Measurements from ENCODE around the gene ZNF394.
"Not testable (repeated sequence)": the region's sequence is repeated elsewhere in the genome, so short reads cannot be mapped to it uniquely, and the experiment has no call there.

Gene ZNF394

GRCh38 chr7:99499721-99500636 lies at the start of gene ZNF394:
ZNF394 (minus strand) TSS chr7:99500281; CDS start chr7:99500093, 188 bp downstream.
- DNase-seq (ENCODE audit: low read depth in 3 of 3) = peak; percentile 76 to 84 (median 78)

DNA sequence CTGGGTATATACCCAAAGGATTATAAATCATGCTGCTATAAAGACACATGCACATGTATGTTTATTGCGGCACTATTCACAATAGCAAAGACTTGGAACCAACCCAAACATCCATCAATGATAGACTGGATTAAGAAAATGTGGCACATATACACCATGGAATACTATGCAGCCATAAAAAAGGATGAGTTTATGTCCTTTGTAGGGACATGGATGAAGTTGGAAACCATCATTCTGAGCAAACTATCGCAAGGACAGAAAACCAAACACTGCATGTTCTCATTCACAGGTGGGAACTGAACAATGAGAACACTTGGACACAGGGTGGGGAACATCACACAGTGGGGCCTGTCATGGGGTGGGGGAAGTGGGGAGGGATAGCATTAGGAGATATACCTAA lies 49.5 kb upstream of the ZNF394 start:
- DNase-seq (ENCODE audit: low read depth in 3 of 3) = not testable (repeated sequence)

- not testable (repeated sequence) for DNase-seq (ENCODE audit: low read depth in 3 of 3)
These were observed 45.2 kb upstream of the ZNF394 start for GRCh38 chr7:99545308-99545707.

GRCh38 chr7:99543916-99544315 lies 43.8 kb upstream of the ZNF394 start:
- no peak for DNase-seq (ENCODE audit: low read depth in 3 of 3)

- no peak for DNase-seq (ENCODE audit: low read depth in 3 of 3)
These were observed 43.1 kb upstream of the ZNF394 start for GRCh38 chr7:99543081-99543671.

GRCh38 chr7:99541212-99541611 lies 41.1 kb upstream of the ZNF394 start:
- DNase-seq (ENCODE audit: low read depth in 3 of 3) = no peak

DNA sequence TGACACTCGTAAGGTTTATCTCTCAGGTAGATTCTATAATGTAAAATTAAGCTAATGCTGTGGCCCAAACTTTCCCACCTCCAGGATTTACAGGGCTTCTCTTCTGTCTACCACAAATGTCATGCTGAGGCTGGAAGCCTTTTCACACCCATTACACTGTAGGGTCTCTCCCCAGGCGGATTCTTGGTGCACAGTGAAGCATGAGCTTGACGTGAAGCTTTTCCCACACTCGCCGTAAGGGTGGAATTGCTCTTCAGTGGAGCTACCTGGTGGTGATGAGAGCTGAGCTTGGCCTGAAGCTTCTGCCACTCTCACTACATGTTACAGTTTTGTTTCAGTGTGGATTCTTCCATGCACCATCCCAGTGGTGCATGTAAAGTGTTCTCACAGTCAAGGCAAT lies 40.5 kb upstream of the ZNF394 start:
- DNase-seq (ENCODE audit: low read depth in 3 of 3) = no peak

DNA sequence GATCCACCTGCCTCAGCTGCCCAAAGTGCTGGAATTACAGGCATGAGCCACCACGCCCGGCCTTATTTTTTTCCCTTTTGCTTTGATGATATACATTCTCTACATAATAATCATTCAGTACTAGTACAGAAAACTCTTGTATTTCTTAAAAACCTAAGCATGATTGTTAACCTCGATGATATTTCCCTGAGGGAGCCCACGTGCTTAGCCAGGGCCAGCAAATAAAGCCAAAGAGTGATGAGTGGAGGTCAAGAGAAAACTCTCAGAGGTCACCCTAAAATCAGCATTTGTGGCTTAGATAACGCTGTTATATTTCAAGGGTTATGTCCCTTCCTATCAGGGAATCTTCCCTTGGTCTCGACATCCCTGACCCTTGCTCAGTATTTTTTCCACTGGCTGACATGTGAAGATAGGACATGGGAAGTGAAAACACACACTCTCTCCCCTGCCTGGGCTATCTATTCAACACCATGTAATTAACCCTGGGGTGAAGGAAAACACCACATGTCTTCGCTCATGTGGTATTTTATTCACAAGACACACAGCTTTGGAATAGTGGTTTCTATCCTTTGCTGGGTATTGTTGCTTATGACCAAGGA lies 39.2 kb upstream of the ZNF394 start:
- no peak for DNase-seq (ENCODE audit: low read depth in 3 of 3)

- no peak for DNase-seq (ENCODE audit: low read depth in 3 of 3)
These were observed 35.6 kb upstream of the ZNF394 start for GRCh38 chr7:99535667-99536066.

DNA sequence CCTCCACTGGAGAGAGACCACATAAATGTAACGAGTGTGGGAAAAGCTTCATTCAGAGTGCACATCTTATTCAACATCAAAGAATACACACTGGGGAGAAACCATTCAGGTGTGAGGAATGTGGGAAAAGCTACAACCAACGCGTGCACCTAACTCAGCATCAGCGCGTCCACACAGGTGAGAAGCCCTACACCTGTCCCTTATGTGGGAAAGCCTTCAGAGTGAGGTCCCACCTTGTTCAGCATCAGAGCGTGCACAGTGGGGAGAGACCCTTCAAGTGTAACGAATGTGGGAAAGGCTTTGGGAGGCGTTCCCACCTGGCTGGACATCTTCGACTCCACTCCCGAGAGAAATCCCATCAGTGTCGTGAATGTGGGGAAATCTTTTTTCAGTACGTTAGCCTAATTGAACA lies 31.3 kb upstream of the ZNF394 start:
- DNase-seq (ENCODE audit: low read depth in 3 of 3) = no peak

DNA sequence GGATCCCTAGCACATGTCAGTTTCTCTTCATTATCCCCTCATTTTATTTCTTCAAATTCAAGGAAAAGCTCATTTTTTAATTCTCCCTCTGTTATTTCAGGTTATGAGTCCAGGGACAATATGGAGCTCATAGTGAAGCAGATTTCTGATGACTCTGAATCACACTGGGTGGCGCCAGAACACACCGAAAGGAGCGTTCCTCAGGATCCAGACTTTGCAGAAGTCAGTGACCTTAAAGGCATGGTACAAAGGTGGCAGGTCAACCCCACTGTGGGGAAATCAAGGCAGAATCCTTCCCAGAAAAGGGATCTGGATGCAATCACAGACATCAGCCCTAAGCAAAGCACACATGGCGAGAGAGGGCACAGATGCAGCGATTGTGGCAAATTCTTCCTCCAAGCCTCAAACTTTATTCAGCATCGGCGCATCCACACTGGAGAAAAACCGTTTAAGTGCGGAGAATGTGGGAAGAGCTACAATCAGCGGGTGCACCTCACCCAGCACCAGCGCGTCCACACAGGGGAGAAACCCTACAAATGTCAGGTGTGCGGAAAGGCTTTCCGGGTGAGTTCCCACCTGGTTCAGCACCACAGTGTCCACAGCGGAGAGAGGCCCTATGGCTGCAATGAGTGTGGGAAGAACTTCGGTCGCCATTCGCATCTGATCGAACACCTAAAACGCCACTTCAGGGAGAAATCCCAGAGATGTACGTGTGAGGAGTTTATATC lies 25.8 kb upstream of the ZNF394 start:
- no peak for DNase-seq (ENCODE audit: low read depth in 3 of 3)

DNA sequence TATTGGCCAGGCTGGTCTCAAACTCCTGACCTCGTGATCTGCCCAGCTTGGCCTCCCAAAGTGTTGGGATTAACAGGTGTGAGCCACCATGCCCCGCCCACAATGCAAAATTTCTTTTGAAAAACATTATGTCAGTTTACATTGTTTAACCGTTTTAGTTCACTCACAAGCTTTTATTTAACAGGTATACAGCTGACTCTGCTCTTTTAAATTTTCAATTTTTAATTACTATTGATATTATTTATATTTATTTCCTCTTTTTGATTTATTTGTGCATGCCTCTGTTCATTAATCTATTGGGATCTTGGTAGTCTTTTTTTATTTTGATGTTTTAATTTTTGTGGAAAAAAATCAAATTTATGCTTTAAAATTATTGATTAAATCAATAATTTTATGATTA lies 21.3 kb upstream of the ZNF394 start:
- no peak for DNase-seq (ENCODE audit: low read depth in 3 of 3)

DNA sequence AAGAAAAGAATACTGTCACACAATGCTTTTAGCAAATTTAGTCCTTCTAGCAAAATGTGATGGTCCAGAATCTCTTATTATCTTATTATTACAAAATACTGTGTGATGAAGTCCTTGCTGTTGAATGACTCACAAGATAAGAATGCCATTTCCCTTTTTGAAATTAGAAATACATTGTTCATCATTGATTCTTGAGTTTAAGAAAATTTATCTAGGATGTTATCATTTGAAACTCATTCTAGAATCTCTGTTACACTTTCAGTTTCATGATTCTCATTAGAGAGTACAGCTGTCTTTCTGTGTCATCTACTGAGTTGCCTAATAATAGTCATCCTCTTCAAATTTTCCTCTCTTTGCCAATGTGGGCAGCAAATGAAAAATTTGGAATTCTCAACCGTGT lies 14.0 kb upstream of the ZNF394 start:
- no peak for DNase-seq (ENCODE audit: low read depth in 3 of 3)

DNA sequence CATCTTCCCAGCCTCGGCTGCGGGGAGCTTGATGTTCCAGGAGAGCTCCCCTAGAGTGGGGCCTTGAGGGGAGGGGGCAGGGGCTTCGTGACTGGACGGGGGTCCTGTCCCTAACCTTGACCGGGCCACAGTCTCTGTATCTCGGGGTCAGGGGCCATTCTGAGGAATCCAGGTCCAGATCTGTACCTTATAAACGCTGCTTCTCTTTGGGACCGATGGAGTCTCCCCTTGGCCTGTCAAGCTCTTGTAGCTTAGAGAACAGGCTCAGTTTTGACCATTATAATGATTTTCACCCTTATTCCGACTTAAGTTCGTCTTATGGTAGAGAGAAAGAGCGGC lies 5.2 kb upstream of the ZNF394 start:
- DNase-seq (ENCODE audit: low read depth in 3 of 3) = no peak

DNA sequence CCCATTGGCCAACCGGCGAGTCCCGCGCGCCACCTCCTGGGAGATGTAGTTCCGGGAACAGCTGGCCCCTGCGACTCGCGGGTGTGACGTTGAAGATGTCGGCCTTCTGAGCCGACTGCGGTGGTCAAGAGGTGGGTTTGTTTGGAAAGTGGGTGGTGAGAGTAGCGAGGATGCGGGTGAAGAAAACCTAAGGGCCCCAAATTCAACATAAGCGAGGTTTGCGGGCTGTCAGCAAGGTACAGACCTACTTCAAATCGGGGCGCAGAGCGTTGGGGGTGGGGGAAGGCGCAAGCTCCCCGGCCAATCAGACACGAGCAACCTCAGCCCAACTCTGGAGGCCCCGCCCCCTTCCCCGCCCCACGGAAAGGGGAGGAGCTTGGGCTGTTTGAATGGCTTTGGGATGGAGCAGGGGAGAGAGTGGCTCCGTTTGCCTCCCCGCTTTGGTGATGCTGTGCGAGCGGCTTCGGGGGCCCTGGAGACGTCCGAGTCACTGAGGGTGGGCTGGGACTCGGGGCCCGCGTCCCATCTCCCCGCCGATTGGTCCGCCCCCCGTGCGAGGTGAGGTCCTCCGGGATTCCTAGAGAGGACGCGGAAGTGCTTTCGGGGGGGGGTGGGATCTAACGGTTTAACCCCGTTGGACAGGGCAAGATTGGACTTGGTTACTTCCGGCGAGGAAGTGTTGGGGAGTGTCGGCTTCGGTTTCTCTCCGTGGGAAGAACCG lies 4.7 kb upstream of the ZNF394 start, which contains the start of gene ZKSCAN5:
TSS of gene ZKSCAN5 (plus strand) at position 60 of the 721 bp plus-strand sequence. CDS start 1,383 bp downstream, outside the sequence.
- peak; percentile 94 to 96 (median 95) for DNase-seq (ENCODE audit: low read depth in 3 of 3)

- DNase-seq (ENCODE audit: low read depth in 3 of 3) = no peak
These were observed 4.2 kb upstream of the ZNF394 start for GRCh38 chr7:99504281-99504602.

DNA sequence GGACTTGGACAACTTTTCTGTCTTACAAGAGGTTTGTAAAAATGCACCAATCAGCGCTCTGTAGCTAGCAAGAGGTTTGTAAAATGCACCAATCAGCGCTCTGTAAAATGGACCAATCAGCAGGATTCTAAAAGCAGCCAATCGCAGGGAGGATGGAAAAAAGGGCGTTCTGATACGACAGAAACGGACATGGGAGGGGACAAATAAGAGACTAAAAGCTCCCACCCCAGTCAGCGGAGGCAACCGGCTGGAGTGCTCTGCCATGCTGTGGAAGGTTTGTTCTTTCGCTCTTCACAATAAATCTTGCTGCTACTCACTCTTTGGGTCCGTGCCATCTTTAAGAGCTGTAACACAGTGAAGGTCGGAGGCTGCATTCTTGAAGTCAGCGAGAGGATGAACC lies 1.2 kb upstream of the ZNF394 start:
- not testable (repeated sequence) for DNase-seq (ENCODE audit: low read depth in 3 of 3)

GRCh38 chr7:99500637-99501009 lies 542 bp upstream of the ZNF394 start:
- no peak for DNase-seq (ENCODE audit: low read depth in 3 of 3)

DNA sequence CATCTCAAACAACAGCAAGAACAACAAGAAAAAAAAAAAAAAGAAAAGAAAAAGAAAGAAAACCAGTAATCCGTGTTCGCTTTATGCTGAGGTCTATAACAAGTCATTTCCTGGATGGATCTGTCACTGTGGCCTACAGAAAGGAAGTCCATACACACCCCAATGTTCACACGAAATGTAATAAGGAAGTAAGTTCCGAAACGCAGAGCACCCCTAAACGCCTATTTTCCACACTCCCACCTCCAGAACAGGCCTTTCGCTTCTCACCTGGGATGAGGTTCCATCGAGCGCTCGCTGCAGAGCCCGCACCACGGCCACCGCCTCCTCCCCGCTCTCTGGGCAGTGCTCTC lies 735 bp downstream of the ZNF394 start:
- DNase-seq (ENCODE audit: low read depth in 3 of 3) = no peak

DNA sequence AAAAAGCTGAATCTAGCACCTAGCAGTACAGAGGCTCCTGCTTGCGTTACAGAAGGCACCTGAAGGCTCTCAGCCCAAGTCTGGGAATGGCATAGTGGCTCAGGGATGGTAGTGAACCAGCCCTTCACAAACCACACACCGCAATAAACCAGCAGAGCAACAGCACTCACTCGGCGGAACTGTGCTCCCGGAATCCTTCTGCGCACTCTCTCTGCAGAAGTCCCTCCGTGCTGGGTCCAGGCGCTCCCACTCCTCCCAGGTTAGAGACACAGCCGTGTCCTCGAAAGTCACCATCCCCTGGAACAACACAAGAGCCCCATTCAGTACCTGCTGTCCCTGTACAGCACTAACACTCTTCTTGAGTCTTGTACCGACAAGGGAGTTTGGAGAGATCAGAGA lies 1.5 kb downstream of the ZNF394 start:
- DNase-seq (ENCODE audit: low read depth in 3 of 3) = no peak

DNA sequence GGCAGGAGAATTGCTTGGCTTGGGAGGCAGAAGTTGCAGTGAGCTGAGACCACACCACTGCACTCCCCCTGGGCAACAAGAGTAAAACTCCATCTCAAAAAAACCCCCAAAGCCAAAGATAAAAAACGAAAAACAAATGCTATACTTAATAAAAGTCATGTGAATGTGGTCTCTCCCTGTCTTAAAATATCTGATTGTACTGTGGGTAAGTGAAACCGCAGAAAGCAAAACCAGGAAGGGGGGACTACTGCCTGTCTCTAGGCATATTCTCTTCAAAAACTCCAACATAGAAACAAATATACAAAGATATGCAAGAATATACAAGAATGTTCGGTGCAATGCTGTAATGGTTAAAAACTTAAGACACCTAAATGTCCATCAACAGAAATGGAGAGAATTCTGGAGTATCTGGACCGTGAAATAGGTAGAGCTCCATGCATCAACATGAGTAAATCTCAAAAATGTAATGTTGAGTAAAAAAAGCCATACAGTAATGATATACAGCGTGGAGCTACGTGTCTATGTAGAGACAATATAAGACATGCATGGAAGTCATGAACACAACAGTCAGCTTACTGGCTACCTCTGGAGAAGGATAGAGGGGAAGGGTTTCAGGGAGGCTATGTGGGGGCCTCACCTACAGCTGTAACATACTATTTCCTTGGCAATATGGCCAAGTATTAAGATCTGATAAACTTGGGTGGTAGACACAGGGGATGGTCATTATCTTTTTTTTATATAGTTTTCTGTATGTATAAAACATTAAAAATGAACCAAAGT lies 2.1 kb downstream of the ZNF394 start:
- DNase-seq (ENCODE audit: low read depth in 3 of 3) = no peak
